HG03521 (cell line): ENCODE data around the gene MBTD1.

Experiments used
- ATAC-seq: cut with Tn5 transposase; IDR thresholded peaks from one replicate; pipeline ENCODE4 v1.9.1; 2021; ENCODE audit warnings: mild to moderate bottlenecking, moderate library complexity; ENCODE audit not compliant: unreplicated experiment

MBTD1 gene

GRCh38 chr17:51152766-51153209, 107.1 kb downstream of the MBTD1 start:
- no peak for ATAC-seq

- ATAC-seq, result no peak
Observed at GRCh38 chr17:51150932-51151331, 108.9 kb downstream of the MBTD1 start.

- no peak for ATAC-seq
Observed at GRCh38 chr17:51149163-51149562, 110.7 kb downstream of the MBTD1 start.

GRCh38 chr17:51147650-51148049, 112.2 kb downstream of the MBTD1 start:
- ATAC-seq, result no peak

DNA sequence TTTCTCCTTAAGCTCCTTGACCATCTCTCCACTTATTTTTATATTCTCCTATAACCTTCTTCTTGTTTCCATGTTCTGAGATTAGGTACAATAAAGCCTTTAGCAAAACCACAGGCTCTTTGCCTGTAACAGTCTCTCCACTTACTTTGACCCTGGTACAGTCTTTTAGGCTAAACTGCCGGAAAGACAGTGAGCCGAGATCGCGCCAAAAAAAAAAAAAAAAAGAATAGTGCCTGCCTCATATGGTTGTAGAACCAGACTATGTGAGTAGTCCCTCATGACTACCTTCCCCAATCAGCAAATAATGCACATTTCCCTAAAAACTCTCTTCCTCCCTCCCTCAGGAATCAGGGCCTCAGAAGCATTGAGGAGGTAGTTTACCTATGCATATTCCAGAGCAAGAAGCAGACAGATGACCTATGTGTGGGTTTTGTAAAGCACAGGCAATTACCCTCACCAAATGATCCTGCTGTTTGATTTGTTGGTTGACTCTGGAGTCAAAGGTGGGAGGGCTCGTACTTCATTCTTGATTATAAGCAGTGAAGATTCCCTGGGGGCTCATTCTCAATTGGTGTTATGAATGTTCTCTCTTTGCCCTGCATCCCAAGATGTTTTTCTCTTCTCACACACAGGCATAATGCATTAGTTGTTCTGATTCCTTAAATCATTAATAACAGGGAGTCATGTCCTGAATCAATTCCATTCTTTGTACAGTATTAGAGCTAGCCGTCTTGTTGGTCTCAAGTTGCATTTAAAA, 115.4 kb downstream of the MBTD1 start:
- no peak for ATAC-seq

GRCh38 chr17:51142597-51142996, 117.3 kb downstream of the MBTD1 start:
- no peak for ATAC-seq

- ATAC-seq, result no peak
Observed at GRCh38 chr17:51135956-51136355, 123.9 kb downstream of the MBTD1 start.

DNA sequence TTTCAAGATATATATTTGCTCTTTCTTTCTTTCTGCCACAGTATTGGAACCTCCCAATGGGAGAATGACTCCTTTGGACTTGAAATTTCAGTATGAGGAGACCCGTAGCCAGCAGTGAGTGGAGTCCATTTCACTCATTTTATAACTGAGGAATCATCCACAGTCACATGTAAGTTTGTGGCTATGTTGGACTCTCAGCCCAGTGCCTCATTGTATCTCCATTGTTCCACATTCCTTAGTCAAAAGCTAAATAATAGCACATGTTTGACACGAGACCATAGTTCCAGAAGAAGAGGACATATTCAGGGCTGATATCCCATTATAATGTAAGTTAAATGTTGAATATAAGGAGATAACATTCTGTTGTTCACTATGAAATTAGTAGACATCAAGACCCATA, 126.5 kb downstream of the MBTD1 start:
- no peak for ATAC-seq

- ATAC-seq, result no peak
Observed at GRCh38 chr17:51132964-51133319, 126.9 kb downstream of the MBTD1 start.

DNA sequence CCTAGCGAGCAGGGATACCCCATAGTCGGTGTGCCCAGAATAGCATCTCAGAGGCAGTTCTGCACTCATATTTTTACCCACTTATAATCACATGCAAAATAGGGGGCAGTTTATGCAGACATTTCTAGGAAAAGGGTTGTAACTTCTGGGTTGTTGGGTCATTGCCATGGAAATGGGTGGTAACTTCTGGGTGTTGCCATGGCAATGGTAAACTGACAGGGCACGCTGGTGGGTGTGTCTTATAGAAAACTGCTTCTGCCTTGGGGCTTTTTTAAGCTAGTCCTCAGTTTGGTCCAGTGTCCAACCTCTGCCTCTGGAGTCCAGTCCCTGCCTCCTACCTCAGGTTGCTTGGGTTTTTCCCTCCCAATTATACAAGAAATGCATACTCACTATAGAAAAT, 131.8 kb downstream of the MBTD1 start:
- no peak for ATAC-seq
